H1 (cell line): ENCODE results near the gene EGLN2.

Experiments used
- ATF2 ChIP-seq: IDR thresholded peaks from 2 replicates; pipeline ENCODE4 v1.6.1; 2012; ENCODE audit warnings: low read length, inconsistent platforms
- CEBPB ChIP-seq: IDR thresholded peaks from 2 replicates; pipeline ENCODE4 v1.6.1; 2012; ENCODE audit warnings: low read depth, low read length
- CHD2 ChIP-seq: IDR thresholded peaks from 2 replicates; pipeline ENCODE4 v1.6.1; 2012; ENCODE audit warnings: low read length, improper control_type of control experiment
- CTCF ChIP-seq, 3 experiments: IDR thresholded peaks; 1 replicate in 2 of 3; 2 replicates in 1 of 3; pipeline versions ENCODE4 v1.5.1 to v1.6.1; 2011; ENCODE audit warnings: low read length in 3 of 3, mild to moderate bottlenecking in 3 of 3, inconsistent platforms in 2 of 3, low read depth in 1 of 3, moderate library complexity in 1 of 3; ENCODE audit not compliant: insufficient read depth in 1 of 3; ENCODE audit errors: control extremely low read depth in 1 of 3
- POLR2A ChIP-seq, 2 experiments: IDR thresholded peaks; 1 replicate in 1 of 2; 2 replicates in 1 of 2; pipeline ENCODE4 v1.6.1; 2011; ENCODE audit warnings: low read depth in 2 of 2, low read length in 2 of 2, mild to moderate bottlenecking in 2 of 2; ENCODE audit errors: control extremely low read depth in 1 of 2
- RFX5 ChIP-seq: IDR thresholded peaks from 2 replicates; pipeline ENCODE4 v1.6.1; 2011; ENCODE audit warnings: low read depth, low read length, improper control_type of control experiment, borderline replicate concordance
- SIN3A ChIP-seq, 2 experiments: IDR thresholded peaks in 1 of 2; conservative IDR thresholded peaks in 1 of 2; 2 replicates each; pipeline ENCODE4 v1.6.1; 2011 to 2012; ENCODE audit warnings: low read length in 2 of 2, improper control_type of control experiment in 1 of 2, low read depth in 1 of 2, mild to moderate bottlenecking in 1 of 2
- TAF1 ChIP-seq: IDR thresholded peaks from 2 replicates; pipeline ENCODE4 v1.6.1; 2011; ENCODE audit warnings: mild to moderate bottlenecking, low read depth, low read length

GRCh38 chr19:40768869-40769268, 30.1 kb upstream of the EGLN2 start:
- TF ChIP-seq POLR2A (IDR thresholded peaks at IDR 0.05; ENCODE audit: control extremely low read depth in 1 of 2, low read depth in 2 of 2, low read length in 2 of 2), result no peak
- TF ChIP-seq CTCF (IDR thresholded peaks at IDR 0.05; ENCODE audit: control extremely low read depth in 1 of 3, insufficient read depth in 1 of 3, low read depth in 1 of 3, low read length in 3 of 3), result no peak
- no peak for TF ChIP-seq CEBPB
- TF ChIP-seq ATF2, result no peak
- no peak for TF ChIP-seq CHD2
- no peak for TF ChIP-seq RFX5
- TF ChIP-seq TAF1, result no peak
- no peak for TF ChIP-seq SIN3A (conservative IDR thresholded peaks at IDR 0.05 in 1 of 2, IDR thresholded peaks at IDR 0.05 in 1 of 2; ENCODE audit: low read depth in 1 of 2, low read length in 2 of 2)
